Eye (tissue), 1 donor: ENCODE measurements around the gene DEFB113.
"Not testable (repeated sequence)": the region's sequence is repeated elsewhere in the genome, so short reads cannot be mapped to it uniquely, and the experiment has no call there.

Experiments used
- DNase-seq: peaks from one replicate; pipeline ENCODE4 v3.0.0-alpha.2; 2015

The DEFB113 gene, protein sequence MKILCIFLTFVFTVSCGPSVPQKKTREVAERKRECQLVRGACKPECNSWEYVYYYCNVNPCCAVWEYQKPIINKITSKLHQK

DNA sequence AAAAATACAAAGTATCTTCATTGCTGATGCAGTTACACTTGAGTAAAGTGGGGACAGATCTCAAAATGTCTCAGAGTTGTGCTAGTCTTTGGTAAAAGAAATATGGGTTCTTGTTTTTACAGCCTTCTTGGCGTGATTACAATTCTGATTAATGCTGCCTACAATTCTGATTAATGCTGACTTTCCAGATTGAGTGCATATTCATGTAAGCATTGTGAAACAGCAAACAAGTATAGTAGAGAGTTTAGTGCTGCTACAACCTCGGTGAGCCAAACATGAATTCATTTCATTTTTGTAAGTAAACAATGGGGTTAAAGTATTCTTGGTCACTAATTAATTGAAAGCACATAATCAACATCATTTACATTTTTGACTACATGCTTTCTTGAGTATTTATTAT lies at the start of gene DEFB113:
TSS of gene DEFB113 (minus strand) at position 21 of the 400 bp plus-strand sequence. CDS start at position 21, 0 bp downstream.
- no peak for DNase-seq

DNA sequence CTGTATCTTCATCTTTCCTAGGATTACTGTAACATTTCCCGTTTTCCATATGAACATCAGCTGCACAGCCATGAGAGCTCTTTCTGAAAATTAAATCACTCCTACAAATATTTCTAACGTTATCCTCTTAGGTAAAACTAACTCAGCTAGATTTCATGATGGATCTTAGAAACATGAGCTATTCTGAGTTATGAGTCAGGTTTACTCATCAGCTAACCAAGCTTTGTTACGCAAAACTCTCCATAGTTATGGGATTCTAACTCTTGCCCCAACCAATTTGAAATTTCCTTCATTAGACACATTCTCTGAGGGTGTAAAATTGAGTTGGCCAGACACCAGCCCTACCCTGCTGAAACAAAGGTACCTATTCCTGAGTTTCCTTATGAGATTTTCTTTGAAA lies 38.4 kb upstream of the DEFB113 start:
- no peak for DNase-seq

DNA sequence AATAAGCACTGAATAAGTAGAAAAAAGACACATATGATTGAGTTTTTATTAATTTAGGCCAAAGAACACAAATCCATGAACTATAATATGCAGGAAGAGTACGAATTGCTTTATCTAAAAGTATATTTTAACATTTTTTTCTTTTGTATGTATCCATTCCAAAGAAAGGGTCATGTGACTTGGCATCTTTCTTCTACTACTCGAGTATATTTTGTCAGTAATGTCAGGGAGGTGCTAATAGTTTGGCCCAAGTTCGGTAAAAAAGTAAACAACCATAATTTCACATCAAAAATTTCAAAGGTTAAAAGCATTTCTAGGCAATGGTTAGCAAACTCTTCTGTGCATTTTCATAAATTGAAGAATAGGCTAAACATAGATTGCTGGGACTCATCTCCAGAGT lies 33.7 kb upstream of the DEFB113 start:
- DNase-seq = no peak

DNA sequence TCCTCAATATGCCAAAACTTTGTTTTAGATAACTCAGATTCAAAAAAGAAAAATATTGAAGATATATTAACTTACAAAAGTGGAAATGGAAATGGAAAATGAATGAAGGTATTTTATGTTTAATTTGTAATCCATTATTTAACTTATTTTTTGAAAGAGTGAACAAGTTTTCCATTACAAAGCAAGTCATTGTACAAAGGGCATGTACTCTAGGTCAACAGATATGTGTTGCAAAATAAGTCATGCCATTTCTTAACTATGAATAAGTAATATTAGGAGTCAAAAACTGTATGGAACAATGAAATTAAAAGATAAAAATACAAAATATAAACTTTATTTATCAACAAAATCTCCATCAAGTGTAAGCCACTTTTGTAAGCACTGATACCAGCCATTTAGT lies 25.9 kb upstream of the DEFB113 start:
- DNase-seq = no peak

DNA sequence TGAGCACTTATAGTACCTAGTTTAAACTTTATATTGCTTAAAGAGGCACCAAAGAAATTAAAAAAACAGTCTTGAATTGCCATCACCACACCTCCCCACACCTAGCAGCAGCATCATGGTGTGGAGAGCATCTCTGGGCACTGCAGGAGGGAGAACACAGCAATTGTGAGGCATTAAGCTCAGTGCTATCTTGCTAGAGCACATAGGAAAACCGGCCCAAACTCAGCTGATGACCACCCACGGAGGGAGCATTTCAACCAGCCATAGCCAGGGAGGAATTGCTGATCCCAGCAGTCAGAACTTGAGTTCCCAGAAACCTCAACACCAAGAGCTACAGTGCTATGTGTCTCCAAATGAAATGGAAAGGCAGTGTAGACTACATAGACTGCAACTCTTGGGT lies 19.5 kb upstream of the DEFB113 start:
- no peak for DNase-seq

DNA sequence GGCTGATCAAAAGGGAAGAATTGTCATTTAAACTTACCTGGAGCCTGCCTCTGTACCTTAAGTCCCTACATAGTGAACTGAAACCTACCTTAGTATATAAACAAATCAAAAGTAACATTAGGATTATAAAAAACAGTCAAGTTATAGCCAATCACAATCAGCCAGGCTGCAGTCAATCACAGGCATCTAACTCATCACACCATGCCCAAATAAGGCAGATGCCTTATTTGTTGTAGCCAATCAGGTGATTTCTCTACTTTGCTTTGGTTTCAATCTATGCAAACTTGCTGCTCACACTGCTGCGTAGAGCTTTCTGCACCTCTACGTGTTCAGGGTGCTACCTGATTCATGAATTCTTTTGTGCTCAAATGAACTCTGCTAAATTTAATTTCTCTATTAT lies 18.3 kb upstream of the DEFB113 start:
- no peak for DNase-seq

DNA sequence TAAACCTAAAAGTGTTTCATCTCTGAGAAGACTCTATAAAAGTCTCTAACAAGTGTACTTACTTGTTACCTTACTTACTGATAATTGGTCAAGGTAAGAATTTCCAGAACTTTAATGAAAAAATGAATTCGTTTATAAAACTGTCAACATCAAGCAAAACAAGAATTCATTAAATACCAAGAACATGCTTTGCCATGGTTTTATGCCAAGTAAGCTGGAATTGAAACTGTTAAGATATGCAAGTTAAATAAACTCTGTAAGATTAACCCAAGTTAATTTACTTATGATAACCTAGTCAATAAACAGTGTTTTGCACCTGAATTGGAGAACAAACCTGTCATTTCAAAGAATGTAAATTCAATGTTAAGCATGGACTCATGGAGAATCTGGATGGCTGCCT lies 17.1 kb upstream of the DEFB113 start:
- DNase-seq = no peak

DNA sequence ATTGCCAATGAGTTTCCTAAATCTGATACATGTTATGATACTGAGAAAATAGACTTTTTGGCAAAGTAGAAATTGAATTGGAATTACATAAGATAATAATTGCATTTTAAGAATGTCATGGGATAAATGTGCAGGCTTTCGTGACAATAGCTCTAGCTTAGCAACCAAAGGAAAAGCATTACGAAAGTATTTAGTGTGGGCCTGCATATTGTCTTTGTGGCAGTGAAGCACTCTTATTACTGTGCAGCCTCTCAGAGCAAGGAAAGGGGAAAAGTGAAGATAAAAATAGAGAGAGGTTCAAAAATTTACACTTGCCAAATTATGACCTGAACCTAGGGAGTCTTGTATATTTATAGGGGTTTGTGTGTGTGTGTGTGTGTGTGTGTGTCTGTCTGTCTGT lies 12.6 kb upstream of the DEFB113 start:
- DNase-seq = no peak

DNA sequence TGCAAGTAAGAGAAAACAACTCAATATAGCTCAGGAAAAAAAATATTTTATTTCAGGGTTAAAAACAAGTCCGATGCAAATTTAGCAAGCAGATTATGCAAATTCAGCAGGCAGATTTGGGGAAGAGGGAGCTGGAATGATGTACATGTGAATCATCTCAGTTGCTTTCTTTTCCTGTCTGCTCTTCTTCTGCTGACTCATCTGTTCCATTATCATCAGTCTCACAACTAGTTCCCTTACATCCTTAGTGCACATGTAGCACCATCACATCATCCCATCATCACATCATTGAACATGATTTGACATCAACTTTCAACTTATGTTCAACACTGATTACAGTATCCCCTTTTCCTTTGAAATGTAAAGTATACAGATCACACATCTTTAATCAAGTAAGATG lies 11.5 kb upstream of the DEFB113 start:
- DNase-seq = no peak

DNA sequence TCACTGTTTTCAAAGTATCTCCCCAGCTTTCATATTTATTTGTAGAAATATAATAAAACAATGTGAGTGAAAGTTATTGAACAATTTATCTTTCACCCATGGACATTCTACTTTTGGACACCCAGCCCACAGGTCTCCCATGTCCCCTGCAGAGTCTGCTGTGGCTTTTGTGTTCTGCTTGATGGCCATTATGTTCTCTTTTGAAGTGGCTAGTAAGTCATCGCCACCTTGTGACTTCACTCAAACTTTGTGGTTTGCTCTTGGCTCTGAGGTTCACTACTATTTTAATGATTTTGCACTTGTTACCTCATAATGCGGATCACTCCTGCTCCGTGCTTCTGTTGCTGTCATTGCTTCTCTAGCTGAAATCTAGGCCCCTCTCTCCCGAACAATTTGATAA lies 10.2 kb upstream of the DEFB113 start:
- no peak for DNase-seq

DNA sequence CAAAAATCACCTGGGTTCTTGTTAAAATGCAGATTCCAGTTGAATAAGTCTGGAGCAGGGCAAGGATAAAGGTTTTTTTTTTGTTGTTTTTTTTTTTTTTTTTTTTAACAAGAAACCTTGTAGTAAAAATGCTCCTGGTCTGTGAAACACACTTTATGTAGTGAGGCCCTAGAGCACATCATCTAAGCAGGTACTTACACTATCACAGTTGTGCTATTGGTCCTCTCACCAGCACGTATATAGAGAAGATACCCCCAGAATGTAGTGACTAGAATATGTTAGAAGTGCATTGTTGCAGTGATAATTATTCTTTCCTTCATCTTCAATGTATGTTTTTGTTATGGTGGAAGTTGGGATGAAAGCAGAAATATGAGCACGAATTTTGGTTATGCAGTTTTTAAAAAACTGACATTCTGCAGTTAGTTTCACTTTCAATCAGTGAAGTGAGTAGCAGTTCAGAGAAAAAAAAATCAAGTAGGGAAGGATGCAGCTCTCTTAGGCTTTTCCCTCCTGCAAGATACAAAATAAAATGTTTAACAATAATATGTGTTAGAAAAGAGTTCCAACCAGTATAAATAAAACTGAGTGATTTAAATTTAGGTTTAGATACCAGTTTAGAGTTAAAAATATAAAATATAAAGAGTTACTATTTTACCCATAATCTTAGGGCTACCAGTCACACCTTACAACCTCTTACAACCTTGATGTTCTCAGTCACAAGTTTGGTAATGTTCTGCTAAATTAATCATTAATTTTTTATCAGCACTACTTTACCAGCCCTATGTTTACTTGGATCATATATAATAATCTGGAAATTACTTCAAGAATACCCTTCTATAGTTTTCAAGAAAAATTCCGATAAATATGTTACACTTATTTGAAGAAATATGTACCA lies 9.2 kb upstream of the DEFB113 start:
- no peak for DNase-seq

DNA sequence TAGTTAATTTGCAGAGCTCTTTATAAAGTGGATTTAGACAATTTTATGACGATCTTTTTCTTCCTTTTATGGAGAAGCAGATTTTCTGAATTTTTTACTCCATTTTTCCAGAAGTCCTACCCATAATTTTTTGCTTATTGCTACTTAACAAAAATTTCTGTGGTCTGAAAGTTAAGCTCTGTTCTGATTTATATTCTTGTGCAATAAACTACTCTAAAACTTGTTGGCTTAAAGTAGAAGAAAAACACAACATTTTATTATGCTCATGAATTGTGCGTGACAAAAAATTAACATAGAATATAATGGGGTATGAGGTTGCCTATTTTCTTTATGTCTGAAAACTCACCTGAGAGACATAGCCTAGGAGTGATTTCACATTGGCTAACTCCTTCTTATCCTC lies 2.6 kb downstream of the DEFB113 start:
- DNase-seq = no peak

DNA sequence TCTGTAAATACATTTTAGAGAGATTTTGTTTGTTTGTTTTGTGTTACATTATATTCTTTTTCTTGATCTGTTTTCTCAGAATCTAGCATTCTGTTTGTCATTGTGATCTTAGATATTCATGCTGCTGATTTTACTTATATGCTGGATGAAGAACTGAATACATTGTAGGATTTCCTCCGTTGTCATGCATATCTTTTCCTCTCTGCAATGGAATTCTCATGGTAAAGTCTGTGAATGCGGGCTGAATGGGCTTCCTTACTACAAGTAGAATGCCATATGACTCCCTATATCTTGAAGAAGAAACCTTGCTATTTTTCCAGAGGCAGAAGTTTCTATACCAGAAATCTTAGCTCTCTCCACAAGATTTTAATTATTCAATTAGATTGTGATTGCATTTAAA lies 3.1 kb downstream of the DEFB113 start:
- DNase-seq = no peak

DNA sequence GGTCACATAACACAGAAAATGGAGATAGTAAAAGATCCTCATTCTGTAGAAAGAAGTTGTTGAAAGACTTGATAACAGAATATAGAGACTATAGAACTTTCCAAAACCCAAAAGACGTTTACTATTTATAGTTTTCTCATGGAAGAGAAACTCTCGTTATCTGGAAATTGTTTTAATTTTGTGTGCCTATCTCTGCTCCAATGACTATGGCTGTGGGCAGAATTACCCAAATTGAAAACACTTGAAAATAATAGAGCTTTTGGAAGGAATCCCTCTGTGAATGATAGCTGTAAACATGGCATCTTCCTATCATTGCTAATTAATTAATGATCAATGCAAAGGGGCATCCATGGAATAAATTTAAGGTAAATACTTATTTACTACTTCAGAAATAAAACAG lies 5.4 kb downstream of the DEFB113 start, which contains the start of gene DEFB114:
TSS of gene DEFB114 (minus strand) at position 101 of the 400 bp plus-strand sequence. CDS start at position 42, 59 bp downstream.
- DNase-seq = no peak

DNA sequence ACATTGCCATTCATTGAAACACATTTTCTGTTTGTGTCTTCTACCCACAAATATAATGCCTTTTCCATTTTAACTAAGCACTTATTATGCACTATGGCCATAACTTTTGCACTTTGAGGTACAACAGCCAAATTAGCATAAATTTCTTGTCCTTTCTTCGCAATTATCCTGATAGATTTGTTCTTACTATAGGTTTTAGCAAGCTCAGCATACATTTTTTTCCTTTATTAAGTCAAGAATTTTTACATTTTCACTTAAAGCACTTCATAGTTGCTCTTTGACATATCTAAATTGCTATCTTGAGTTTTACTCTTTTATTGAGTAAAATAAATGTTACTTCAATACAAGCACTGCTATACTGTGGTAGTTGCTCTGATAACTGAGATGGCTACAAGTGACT lies 11.2 kb downstream of the DEFB113 start:
- DNase-seq = no peak

DNA sequence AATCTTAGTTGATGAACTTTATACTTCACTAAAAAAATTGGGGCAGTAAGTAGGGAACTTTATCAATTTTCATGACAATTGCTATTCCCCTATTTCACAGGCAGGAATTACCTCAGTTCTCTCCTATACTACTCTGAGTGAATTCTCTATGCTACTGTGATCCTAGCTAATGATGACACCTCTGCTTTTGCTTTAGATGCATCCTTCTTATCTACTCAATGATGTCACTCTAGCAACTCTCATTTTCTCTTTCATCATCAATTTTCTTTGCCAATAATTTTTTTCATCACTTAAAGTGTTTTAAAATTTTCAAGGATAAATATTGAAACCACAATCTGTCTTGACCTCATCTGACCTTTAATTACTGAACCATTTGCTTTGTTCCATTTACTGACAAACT lies 13.6 kb downstream of the DEFB113 start:
- no peak for DNase-seq

DNA sequence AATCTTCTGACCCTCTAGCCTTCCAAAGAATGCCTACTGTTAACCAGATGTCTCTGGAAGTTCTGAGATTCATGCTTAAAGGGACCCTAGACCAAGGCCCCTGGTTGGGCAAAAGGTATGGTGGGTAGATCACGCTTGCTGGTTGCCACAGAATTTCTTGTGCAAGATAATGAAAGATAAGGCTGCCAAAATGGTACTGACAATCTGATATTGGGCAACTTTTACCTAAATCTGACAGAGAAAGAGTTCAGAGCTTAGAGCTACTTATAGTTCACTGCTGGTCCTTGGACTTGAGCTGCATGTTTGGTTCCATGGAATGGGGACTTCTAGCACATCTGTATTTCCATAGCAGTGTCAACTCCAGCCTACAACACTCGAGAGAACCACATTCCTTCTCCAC lies 17.5 kb downstream of the DEFB113 start:
- no peak for DNase-seq

DNA sequence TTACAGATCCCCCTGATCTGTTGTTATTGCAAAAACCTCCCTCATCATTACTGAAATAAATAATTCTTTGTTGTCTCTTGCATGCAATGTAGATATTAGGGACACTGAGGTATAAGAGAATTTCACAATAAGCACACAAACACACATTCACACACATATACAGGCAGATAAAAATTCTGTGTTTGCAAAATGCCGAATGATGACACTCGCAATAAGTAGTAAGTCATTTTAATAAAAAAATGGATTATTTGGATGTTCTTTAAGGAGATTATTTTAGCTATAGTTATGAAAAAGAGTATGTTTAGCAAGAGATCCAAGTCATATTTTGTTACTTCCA lies 19.0 kb downstream of the DEFB113 start:
- DNase-seq = no peak

DNA sequence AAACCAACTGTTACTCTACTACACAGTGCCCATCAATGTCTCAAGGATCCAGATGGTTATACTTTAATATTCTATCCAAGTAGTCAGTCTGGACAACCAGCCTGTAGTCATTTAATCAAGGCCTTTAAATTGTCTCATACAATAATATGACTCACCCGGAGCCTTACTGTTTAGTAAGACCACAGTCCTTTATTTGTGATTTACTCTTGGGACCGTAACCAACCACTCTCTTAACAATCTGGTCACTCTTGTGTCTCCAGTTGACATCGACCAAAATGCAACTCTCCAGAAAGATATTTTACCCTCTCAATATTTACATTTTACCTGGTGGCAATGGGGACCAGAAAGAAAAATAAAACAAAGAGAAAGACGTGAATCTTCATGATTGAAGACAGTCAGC lies 20.4 kb downstream of the DEFB113 start:
- DNase-seq = no peak

DNA sequence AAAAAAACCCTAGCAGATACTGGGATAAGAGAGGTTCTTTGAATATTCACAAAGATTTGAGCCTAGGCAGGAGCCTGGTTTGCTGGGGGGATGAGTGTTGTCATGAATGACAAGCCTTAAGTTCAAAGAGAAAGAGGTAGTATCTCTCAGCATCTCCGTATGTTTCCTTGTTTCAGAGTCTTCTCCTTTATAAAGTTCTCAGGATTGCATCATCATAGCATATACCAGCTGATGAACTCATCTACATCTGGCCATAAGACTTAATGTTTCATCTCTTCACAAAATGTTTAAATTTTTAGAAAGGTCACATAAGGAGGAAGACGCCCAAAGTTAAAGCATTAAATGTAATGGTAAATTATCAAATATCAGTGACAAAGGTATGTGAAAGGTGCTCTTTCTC lies 22.6 kb downstream of the DEFB113 start:
- DNase-seq = no peak

DNA sequence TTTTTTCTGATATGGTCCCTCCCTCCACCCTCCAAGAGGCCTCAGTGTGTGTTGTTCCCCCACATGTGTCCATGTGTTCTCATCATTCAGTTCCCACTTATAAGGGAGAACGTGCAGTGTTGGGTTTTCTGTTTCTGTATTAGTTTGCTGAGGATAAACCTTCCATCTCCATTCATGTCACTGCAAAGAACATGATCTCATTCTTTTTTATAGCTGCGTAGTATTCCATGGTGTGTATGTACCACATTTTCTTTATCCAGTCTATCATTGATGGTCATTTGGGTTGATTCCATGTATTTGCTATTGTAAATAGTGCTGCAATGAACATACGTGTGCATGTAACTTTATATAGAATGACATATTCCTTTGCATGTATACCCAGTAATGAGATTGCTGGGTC lies 25.4 kb downstream of the DEFB113 start:
- not testable (repeated sequence) for DNase-seq

DNA sequence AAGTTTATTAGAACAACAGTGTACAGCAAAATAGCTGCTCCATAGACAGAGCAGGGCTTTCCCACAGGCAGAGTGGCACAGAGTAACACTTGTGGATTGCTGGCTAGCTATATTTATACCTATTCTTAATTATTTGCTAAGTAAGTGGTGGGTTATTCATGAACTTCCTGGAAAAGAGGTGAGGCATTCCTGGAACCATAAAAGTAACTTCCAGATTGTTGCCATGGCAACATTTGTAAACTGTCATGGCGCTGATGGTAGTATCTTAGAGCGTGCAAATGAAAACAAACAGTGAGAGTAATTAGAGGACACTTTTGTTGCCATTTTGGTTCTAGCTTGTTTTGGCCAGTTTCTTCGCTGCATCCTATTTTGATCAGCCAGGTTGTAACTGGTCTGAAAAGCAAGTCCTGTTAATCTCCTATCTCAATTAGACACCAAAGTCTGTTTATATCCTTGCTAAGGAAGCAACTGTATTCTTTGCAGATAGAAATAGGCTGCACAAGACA lies 29.4 kb downstream of the DEFB113 start:
- no peak for DNase-seq

DNA sequence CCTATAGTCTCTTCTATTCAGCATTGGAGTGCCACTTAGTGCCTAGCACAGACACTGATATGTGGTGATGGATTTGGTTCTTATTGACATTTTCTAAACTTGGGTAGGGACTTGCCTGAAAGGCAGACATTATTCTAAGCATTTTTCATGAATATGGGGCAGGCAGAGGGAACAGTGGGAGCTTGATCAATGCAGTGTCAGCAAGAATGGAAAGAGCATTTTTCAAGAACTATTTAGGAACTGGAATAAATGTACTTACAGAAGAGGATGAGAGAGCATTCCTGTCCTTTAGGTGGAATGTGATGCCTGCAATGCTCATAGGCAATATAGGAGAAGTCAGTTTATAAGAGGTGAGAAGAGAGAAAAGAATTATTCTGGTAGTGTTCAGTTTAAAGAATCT lies 31.6 kb downstream of the DEFB113 start:
- no peak for DNase-seq

DNA sequence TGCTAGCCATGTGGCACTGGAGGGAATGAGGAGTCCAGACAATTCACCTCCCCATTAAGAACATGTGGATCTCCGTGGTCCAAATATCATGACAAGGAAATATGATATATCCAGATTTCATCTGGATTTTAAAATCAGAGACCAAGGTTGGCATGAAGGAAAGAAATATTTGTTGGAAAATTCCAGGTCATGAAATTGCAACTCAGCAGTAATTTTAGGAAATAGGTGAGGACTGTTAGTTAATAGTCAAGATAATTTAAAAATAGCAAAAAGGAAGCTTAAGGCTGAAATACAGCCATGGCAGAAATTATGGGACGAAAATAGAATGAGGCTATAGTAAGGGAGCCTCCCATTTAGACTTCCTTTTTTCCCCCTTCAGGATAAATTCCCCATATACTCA lies 32.4 kb downstream of the DEFB113 start:
- DNase-seq = no peak

DNA sequence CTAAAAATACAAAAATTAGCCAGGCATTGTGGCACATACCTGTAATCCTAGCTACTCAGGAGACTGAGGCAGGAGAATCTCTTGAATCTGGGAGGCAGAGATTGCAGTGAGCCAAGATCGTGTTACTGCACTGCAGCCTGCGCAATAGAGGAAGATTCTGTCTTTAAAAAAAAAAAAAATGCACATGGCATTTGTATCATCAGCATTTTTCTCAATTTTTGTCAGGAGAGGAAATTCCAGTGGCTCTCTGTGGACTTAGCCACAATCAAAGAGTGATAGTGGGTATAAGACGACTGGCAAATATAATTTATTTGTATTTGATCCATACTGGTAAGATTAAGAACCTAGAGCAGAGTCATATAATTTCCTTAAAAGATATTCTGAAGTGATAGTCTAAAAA lies 34.0 kb downstream of the DEFB113 start:
- no peak for DNase-seq
